Measurements from ENCODE around the gene UGT1A7. TPM values are rescaled to one million over a fixed set of nuclear protein-coding genes. Genes with fewer than 3 reads are reported as not detected.

The UGT1A7 gene
- total and polyA plus RNA-seq, 12 donors = 0.11 to 10.1 (median 0.74) TPM; not detected in 3

DNA sequence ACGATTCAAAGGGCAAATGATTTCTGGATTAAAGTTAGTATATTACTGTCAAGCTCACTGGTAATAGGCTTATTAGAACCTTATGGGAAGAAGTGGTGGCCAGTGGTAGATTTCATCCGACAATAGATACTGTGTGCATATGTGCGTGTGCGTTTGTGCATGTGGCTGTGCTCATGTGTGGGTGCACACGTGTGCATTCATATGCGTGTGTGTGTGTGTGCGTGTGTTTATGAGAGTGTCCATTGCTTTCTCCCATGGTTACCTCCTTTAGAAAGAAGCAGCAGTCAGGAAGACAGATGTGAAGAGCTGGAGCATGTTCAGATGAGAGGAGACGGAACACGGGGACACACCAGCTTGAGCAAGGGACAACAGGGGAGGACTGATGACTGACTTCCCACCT is 87.6 kb downstream of the UGT1A7 start:
- 84 to 91% (median 86%) methylated on average over 9 of the region's 9 CpGs for WGBS, 4 donors
- Histone ChIP-seq H3K4me3 (no peak overlapping the region), H3K27me3 (peaks cover 7% of the 10 kb centered on the region), H3K9me3 (replicated peaks in 1 of 3) (no peaks in the 10 kb centered on the region), H3K36me3 (replicated peaks in 1 of 2) (no peaks in the 10 kb centered on the region), H3K27ac (no peak overlapping the region), H3K4me1 (replicated peaks in 1 of 2) (no peaks in the 10 kb centered on the region)
- DNase-seq = no peak
- intact Hi-C loops (cut with DNase I) = no loop called here
- TF ChIP-seq CTCF (IDR thresholded peaks at IDR 0.05) = no peak
- TF ChIP-seq POLR2A (IDR thresholded peaks at IDR 0.05) = no peak

DNA sequence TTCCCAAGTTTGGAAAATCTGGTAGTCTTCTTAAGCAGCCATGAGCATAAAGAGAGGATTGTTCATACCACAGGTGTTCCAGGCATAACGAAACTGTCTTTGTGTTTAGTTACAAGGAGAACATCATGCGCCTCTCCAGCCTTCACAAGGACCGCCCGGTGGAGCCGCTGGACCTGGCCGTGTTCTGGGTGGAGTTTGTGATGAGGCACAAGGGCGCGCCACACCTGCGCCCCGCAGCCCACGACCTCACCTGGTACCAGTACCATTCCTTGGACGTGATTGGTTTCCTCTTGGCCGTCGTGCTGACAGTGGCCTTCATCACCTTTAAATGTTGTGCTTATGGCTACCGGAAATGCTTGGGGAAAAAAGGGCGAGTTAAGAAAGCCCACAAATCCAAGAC is 90.5 kb downstream of the UGT1A7 start:
- H3K4me1 ChIP-seq (replicated peaks in 1 of 2) = no peaks in the 10 kb centered on the region
- H3K27ac ChIP-seq = no peak overlapping the region
- intact Hi-C loops (cut with DNase I) = no loop called here
- TF ChIP-seq CTCF (IDR thresholded peaks at IDR 0.05) (no peak), POLR2A (IDR thresholded peaks at IDR 0.05) (no peak)
- no peaks in the 10 kb centered on the region for H3K36me3 ChIP-seq (replicated peaks in 1 of 2)
- no peak for DNase-seq
- 80 to 87% (median 85%) methylated on average over 12 to 16 of the region's 16 CpGs for WGBS, 4 donors
- no peaks in the 10 kb centered on the region for H3K27me3 ChIP-seq
- no peak overlapping the region for H3K4me3 ChIP-seq
- no peaks in the 10 kb centered on the region for H3K9me3 ChIP-seq (replicated peaks in 1 of 3)

DNA sequence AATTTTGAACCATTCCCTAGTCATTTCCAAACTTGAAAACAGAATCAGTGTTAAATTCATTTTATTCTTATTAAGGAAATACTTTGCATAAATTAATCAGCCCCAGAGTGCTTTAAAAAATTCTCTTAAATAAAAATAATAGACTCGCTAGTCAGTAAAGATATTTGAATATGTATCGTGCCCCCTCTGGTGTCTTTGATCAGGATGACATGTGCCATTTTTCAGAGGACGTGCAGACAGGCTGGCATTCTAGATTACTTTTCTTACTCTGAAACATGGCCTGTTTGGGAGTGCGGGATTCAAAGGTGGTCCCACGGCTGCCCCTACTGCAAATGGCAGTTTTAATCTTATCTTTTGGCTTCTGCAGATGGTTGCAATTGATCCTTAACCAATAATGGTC is 90.9 kb downstream of the UGT1A7 start:
- no peaks in the 10 kb centered on the region for H3K4me1 ChIP-seq (replicated peaks in 1 of 2)
- H3K9me3 ChIP-seq (replicated peaks in 1 of 3) = no peaks in the 10 kb centered on the region
- H3K27me3 ChIP-seq = no peaks in the 10 kb centered on the region
- no peak overlapping the region for H3K27ac ChIP-seq
- intact Hi-C loops (cut with DNase I) = no loop called here
- DNase-seq = no peak
- no peak for TF ChIP-seq POLR2A (IDR thresholded peaks at IDR 0.05)
- H3K4me3 ChIP-seq = no peak overlapping the region
- 59 to 71% (median 62%) methylated on average over 5 of the region's 5 CpGs for WGBS, 4 donors
- H3K36me3 ChIP-seq (replicated peaks in 1 of 2) = no peaks in the 10 kb centered on the region

DNA sequence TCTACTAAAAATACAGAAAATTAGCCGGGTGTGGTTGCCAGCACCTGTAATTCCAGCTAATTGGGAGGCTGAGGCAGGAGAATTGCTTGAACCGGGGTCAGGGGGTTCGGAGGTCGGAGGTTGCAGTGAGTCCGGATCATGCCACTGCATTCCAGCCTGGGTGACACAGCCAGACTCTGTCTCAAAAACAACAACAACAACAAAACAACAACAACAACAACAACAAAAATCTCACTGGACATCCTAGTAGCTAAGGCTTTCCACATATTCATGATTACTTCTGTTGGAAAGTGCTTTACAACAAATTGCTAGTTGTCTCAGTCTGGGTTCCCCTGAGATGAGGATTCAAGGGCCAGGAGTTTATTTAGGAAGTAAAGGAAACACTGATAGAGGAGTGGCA is 92.2 kb downstream of the UGT1A7 start:
- no peaks in the 10 kb centered on the region for H3K4me1 ChIP-seq (replicated peaks in 1 of 2)
- TF ChIP-seq POLR2A (IDR thresholded peaks at IDR 0.05) = no peak
- TF ChIP-seq CTCF (IDR thresholded peaks at IDR 0.05) = no peak
- no peak for DNase-seq
- H3K36me3 ChIP-seq (replicated peaks in 1 of 2) = no peaks in the 10 kb centered on the region
- H3K27ac ChIP-seq = no peak overlapping the region
- no peaks in the 10 kb centered on the region for H3K27me3 ChIP-seq
- intact Hi-C loops (cut with DNase I) = no loop called here
- 85 to 88% (median 87%) methylated on average over 5 of the region's 5 CpGs for WGBS, 4 donors
- H3K9me3 ChIP-seq (replicated peaks in 1 of 3) = no peaks in the 10 kb centered on the region
- no peak overlapping the region for H3K4me3 ChIP-seq

DNA sequence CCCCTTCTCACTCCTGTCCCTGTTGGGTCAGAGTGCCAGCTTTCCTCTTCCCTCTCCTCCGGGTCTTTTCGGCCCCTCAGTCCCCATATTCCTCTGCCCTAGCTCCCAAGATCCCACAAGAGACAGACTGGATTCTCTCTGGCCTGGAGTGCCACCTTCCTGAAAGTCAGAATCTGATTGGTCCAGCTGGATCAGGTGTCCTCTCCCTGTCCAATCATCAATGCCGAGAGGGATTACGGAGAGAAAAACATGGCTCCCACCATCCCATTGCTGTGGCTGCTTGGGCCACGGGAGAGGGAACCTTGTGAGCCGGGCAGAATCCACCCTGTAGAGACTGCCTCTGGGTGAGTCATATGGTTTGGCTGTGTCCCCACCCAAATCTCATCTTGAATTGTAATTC is 93.7 kb downstream of the UGT1A7 start:
- Histone ChIP-seq H3K4me3 (no peak overlapping the region), H3K27me3 (no peaks in the 10 kb centered on the region), H3K36me3 (replicated peaks in 1 of 2) (no peaks in the 10 kb centered on the region), H3K9me3 (replicated peaks in 1 of 3) (no peaks in the 10 kb centered on the region), H3K4me1 (replicated peaks in 1 of 2) (no peaks in the 10 kb centered on the region), H3K27ac (no peak overlapping the region)
- TF ChIP-seq POLR2A (IDR thresholded peaks at IDR 0.05) (no peak), CTCF (IDR thresholded peaks at IDR 0.05) (no peak)
- DNase-seq = no peak
- intact Hi-C loops (cut with DNase I) = no loop called here
- 86 to 92% (median 91%) methylated on average over 6 of the region's 6 CpGs for WGBS, 4 donors

All from adrenal gland (tissue), 12 donors.